COLO668 (cell line): ENCODE results near the gene NSUN6.

Experiments
- DNase-seq: peaks from one replicate; lab custom pipeline; 2025; ENCODE audit not compliant: unreplicated experiment; lab: John Stamatoyannopoulos, UW

Gene NSUN6, protein sequence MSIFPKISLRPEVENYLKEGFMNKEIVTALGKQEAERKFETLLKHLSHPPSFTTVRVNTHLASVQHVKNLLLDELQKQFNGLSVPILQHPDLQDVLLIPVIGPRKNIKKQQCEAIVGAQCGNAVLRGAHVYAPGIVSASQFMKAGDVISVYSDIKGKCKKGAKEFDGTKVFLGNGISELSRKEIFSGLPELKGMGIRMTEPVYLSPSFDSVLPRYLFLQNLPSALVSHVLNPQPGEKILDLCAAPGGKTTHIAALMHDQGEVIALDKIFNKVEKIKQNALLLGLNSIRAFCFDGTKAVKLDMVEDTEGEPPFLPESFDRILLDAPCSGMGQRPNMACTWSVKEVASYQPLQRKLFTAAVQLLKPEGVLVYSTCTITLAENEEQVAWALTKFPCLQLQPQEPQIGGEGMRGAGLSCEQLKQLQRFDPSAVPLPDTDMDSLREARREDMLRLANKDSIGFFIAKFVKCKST

DNA sequence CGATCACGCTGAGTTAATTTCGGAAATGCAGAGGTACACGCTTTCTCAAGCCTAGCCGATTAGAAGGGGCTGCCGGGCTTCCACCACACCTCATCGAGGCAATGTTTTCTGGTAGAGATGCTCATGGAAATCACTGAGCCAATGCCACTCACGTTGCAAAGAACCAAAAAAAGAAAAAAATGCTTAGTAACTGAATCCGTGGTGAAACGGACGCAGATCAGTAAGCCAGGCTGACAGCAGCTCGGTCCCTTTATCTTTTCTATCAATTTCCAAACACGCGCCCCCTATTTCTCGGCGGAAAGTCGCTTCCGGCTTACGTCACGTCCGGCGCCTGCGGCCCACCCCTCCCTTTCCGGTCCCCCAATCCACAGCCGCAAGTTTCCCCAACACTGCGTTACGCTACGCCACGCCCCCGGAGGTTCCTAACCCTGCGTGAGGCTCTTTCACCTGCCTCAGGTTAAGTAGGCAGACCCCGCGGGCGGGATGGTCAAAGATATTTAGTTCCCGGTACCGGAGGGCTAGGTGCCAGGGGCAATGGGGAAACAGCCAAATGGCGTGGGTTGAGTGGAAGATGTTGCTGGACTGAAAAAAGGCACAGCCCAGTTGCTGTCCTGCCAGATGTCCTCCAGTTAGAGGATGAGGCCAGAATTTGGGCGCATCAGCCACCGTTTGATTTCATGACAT, at the start of gene NSUN6:
Gene NSUN6, minus strand, starts transcription at position 264 of the 684 bp plus-strand sequence. CDS start 384 bp downstream, outside the sequence.
- peak; percentile 85 for DNase-seq

DNA sequence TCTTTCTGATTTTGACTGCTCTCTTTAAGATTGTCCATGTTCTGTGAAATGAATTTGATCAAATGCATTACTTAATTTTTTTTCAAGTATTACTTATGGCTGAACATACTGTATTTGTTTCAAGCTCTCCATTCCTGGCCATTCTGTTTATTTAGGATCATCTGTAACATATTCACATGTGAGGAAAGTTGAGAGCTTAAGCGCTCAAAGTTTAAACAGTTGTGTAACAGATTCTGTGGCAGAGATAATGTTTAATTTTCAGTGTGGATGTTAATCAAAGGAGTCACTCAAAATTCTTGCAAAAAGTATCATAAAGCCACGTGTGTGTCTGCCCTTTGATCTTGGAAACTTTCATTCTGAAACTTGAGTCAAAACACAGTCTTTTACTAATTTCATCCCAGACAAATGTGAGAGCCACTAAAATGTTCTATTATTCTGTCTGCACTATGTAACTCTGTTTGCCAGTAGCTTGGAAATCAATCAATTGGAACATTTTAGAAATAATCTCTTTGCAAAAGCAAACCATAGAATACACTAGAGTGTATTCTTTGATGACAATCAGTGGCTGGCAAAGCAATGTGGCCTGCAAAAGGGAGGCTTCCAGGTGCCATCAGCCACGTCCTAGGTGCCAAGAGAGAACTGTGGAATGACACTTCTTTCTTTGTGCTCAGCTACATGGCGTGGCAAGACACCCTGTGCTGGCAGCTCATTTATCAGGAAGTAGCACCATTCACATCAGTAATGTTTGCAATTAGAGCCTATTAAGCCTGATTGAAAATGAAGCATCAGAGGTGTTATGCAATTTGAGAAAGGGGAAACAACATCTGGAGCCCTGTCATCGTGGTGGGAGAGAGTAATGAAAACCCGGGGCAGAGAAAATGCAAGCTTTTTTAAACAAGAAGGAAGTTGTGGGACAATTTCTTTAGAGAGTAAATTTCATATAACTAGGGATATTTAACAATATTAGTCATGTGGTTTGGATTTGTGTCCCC, 48.8 kb upstream of the NSUN6 start:
- no peak for DNase-seq

DNA sequence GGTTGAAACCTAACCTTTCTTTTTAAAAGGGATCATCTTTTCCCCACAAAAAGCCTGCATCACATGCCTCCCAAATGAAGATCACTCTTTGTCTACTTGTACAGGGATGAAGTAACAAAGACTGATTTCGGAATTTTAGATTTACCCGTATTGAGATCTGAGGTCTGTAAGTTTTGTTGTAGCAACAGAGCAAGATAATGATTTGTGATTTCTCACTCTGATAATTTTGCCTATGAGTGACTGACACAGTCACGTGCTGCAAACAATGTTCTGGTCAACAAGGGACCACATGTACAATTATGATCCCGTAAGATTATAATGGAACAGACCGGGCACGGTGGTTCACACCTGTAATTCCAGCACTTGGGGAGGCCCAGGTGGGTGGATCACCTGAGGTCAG, 39.2 kb upstream of the NSUN6 start:
- DNase-seq: no peak

DNA sequence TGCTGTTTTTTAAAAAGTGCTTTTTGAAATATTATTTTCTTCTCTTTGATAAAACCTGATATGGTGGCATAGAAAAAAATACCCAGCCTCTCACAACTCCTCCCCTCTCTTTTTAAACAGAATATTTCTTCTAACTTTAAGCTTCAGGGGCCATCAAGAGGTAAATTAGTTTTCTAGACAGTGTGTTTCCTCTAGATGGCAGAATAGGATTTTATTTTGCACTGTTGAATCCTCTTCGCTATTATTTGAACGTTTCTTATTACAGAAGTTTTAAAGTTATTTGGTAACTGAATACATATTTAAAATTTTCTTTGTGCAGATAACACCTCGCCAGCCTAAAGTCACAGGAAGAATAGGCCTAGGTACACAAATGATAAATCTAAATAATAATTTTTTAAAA, 38.1 kb upstream of the NSUN6 start:
- DNase-seq: no peak

DNA sequence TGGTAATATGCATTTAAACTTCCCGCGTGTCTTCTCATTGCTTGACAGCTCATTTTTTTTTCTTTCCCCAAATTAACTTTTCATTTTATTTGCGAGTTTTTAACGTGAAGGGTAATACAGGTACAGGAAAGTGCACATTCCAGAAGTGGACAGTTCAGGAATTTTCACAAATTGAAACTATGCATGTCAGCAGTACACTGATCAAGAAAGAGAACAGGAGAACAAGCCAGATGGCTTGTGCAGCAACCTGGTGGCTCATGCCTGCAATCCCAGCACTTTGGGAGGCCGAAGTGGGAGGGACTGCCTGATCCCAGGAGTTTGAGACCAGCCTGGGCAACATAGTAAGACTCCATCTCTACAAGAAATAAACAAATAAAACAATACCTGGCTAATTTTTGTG, 36.3 kb upstream of the NSUN6 start:
- no peak for DNase-seq

DNA sequence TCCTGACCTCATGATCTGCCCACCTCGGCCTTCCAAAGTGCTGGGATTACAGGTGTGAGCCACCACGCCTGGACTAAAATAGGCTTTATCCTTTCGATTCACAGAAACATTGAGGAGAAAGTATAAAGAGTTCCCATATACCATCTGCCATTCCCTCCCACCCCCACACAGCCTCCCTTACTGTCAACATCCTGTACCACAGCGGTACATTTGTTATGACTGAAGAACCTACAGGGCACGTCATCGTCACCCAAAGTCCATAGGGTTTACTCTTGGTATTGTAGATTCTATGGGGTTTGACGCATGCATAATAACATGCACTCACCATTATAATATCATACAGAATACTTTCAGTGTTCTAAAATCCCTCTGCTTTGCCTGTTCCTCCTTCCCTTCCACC, 35.8 kb upstream of the NSUN6 start:
- DNase-seq: no peak

DNA sequence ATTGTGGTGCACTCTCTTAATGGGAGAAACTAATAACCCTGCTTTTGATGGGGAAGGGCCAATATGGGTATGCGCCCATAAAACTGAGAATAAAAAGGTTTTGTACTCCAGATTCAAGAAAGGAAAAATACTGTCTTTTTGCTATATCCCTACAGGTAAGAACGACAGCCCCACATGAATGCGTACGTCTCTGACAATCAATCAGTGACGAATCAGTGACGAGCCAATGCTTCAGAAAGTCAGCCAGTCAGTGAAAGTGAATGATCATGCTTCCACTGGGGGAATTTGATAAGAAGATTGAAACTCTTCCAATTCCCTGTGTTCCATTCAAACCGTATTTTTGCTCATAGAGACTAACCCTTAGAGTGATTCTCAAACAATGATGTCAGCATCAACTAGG, 34.2 kb upstream of the NSUN6 start:
- DNase-seq: no peak

DNA sequence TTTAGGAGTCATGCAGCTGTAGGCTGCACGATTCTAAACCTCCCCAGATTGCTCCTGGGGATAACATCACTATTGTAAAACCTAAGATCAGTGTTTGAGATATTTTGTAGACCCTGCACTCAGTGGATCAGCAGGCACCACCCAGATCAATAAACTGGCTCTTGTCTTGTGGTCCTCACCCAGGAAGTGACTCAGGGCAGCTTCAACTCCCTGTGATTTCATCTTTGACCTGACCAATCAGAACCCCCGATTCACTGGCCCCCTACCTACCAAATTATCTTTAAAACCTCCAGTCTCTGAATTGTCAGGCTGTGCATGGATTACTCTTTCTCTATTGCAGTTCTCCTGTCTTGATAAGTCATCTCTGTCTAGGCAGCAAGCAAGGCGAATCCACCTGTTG, 33.6 kb upstream of the NSUN6 start:
- no peak for DNase-seq

DNA sequence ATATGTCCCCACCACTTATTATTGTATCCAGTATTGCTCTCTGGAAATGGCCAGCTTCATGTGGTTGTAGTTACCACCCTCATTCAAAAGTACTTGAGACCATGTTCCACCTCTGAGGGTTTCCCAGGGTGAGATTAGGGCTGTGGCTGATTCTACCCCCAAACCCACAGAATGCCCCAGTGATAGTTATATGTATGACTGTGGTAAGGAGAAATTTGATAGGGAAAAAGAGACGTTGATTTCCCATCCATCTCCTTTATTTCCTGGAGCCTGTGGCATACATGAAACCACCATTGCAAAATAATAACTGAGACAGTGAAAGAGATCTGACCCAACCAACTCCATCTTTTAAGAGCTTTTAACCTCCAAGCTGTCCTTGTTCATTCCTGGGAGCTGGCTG, 33.0 kb upstream of the NSUN6 start:
- DNase-seq: no peak

DNA sequence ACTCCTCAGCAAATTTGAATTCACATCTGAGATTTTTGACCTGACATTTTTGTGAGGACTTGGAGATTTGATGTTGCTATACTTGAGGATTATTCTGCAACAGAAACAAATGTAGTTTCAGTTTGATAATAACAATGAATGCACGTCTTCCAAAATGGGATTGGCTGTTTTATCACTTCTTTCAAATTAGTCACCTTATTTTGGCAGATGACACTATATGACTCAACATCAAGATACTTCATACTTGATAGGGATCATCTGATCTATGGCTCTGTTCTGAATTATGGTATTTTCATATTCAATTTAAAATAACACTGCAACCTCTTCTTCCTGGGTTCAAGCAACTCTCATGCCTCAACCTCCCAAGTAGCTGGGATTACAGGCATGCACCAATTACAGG, 32.0 kb upstream of the NSUN6 start:
- DNase-seq: no peak

DNA sequence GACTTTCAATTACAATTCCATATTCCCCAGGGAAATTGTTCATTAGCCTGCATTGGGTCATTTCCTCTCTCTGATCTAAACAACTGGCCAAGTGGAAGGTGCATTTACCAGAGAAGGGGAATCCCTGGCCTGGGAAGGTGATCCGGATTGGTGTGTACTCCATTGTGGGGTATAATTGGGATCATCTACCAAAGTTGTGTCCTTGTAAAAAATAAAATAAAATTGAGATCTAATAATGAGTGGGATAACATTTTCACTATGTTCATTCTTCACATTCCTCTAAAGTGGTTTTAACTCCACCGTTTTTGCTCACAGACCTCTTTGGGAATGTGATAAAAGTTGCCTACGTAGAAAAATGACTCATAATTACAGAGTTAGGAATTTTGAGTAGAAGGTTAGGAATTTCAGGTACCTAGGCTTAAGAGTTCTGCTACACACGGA, 30.6 kb upstream of the NSUN6 start:
- DNase-seq: no peak

DNA sequence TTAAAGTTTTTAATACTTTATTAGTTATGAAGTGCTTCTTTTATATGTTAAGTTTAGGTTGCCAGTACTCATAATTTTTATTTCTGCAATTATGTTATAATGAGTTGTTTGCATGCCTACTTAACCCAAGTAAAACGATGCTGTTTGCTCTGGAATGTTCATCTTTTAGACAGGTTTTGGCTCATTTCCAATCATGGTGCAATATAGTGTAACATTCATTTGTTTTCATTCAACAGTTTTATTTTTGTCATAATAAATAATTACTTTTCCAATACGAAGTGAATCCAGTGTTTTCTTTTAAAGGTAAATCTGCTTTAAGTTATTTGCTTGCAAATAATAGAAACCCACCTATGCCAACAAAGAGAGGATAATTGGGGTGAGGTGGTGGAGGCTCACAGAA, 30.0 kb upstream of the NSUN6 start:
- DNase-seq: no peak

DNA sequence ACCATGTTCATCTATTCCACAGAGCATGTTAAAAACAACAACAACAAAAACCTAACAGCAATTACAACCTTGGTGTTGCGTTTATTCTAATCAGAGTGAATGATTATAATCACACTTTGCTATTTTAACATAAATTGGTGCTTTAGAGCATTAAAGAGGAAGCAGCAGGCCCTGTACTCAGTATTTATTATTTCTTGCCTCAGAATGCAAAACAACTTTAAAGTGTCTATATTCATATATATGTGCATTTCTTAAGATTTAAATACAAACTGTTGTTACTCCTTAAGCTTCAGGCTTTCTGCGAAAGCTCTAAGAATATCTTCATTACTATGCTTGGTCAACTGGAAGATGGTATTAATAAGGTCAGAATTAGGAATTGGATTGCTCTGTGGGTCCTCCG, 29.4 kb upstream of the NSUN6 start:
- no peak for DNase-seq

DNA sequence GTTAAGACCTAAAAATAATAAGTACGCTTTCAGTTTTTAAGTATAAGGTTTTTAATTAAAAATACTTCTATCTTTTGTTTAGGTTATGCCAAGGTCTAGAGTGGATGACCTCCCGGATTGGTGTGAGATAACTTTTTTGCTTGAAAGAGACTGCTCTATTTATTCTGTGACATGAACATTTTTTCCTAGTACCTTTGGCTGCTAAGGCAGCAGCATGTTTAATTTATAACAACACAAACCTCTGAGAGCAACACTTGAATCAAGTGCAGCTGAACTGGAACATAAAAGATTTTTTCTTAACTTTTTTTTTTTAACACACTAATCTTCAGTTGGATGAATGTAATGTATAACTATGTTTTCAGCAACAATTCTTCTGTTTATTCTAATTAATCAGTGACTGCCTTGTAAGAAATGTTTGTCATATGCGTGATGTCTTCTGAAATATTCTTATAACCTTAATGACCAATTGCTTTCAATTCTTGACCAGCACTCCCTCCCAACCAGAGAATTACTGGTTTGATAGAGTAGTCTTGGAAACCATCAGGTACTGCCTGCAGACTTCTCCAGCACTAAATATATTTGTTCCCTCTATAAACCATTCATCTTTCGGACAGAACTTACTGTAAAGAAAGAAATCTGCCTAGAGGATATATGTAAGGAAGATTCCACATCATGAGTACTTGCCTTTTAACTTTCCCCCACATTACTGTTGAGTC, 23.9 kb upstream of the NSUN6 start:
- DNase-seq: no peak

DNA sequence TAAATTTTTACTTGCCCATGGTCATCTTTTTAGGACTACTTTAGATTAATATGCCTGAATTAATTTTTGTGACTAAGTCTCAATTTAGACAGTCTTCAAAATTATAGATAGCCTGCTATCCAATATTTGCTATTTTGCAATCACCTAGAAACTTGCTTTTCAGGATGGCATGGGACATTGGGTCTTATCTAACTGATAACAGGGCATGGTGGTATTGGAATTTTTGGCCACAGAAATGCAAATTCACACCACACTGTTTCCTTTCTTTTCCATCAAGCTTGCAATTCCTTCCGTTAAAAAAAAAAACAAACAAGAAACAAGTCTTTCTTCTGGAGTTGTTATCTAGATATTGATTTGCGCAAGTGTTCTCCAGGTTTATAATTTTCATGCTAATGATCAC, 16.6 kb upstream of the NSUN6 start:
- no peak for DNase-seq

DNA sequence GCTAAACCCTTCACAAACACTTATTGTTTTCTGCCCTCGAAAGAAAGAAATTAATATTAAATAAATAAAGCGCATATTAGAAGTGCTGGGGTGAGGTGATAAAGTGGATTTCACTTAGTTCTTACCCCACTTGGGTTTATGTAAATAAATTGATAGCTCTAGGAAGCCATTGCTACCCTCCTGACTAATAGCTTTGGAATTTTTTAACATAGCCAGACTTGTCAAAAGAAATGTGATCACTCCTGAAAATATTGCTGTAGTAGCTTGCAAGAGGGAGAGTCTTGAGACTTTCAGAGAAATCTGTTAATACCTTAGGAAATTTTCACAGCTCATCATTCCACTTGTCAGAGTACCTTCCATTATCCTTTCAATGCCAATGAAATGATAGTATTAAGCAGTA, 15.4 kb upstream of the NSUN6 start:
- DNase-seq: no peak

DNA sequence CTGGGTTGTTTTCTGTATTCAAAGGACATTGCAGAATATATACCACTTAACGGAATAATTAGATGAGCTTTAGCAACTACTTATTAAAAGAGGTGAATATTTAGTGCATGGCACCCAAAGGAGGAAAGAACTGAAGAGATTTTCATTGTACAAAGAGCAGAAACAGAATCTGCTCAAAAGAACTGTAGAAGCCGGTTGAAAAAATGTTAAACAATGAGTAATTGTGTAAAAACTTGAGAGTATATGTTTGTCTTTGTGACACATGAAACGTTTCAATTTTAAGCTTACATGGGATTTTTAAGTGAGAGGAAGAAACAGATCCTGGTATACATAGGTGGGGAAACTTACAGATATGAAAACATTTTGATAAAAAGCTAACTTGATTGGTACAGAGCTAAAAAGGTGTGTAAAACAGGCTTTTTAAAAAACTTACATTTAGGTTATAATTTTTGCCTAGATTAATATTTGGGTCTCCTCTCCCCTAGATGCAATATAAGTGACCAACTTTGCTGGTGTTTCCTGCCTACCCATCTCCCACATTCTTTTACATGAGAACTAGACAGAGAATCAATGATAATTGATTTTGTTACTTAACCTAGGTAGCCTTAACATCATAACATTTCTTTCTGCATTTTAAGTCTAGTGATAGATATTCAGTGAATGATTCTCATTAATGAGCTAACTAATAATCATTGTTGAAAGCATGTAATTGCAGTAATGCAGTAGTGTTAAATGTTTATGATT, 14.6 kb upstream of the NSUN6 start:
- DNase-seq: no peak

DNA sequence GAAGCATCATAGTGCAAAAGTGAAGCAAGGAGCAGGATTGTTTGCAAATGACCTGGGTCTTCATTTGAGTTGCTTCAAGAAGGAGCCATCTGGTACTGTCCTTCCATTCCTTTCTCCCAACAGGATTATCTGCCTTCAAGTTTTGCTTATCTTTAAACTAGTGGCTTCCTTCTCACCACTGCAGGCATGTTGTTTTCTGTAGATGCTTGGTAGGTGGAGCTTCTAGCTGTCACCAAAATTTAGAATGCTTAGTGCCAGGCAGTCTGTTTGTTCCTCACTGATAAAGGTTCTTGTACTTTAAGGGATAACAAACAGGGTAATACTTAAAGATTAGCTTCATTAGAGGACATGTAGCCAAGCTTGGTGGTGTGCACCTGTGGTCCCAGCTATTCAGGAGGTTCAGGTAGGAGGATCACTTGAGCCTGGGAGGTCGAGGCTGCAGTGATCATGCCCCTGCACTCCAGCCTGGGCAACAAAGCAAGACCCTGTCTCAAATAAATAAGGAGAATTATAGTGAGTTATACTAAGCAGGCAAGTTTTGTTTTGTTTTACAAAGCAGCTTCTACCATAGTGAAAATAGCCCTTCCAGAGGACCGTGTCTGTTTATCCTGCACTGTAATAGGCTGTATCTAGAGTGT, 13.6 kb upstream of the NSUN6 start:
- DNase-seq: no peak

DNA sequence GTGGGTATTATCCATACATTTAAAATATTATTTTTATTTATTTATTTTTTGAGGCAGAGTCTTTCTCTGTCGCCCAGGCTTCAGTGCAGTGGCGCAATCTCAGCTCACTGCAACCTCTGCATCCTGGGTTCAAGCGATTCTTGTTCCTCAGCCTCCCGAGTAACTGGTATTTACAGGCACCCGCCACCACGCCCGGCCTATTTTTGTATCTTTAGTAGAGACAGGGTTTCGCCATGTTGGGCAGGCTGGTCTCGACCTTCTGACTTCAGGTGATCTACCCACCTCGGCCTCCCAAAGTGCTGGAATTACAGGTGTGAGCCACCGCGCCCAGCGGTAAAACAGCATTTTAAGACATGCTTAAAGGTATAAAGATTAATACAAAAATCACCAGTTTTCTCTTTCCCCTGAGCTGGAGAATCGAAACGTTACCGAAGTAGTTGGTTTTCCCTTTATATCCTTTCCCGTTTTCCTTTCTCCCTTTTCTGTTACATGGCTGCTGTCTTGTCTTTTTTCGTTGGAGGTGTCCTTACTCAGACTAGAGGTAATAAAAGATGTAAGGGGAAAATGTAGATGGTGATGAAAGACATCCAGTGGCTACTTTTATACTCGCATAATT, 9.5 kb upstream of the NSUN6 start:
- no peak for DNase-seq
